A673 (cell line): ENCODE results near the gene L3MBTL3.

Experiments
- CTCF ChIP-seq: fragments of 300-800, 200-600 bp; sonication (generic); conservative IDR thresholded peaks from 2 replicates; pipeline ENCODE4 v1.5.1; 2017; ENCODE audit warnings: low read depth, mild to moderate bottlenecking, antibody characterized with exemption, low read length, moderate library complexity, mixed read lengths
- EZH2 ChIP-seq: fragments of 200-600 bp; sonication (generic); IDR thresholded peaks from 2 replicates; pipeline ENCODE4 v1.6.1; 2017; ENCODE audit warnings: borderline replicate concordance, low read depth, mild to moderate bottlenecking, mixed read lengths, antibody characterized with exemption, low read length; ENCODE audit not compliant: poor library complexity, severe bottlenecking

GRCh38 chr6:130147111-130147510 lies 128.7 kb downstream of the L3MBTL3 start:
- TF ChIP-seq EZH2 (no peak), CTCF (no peak)
